ENCODE data around the gene TGOLN2. TPM values are rescaled to one million over a fixed set of nuclear protein-coding genes. Genes with fewer than 3 reads are reported as not detected.

TGOLN2 gene
- total RNA-seq, 1 donor from 2014 or later: 119 TPM

DNA sequence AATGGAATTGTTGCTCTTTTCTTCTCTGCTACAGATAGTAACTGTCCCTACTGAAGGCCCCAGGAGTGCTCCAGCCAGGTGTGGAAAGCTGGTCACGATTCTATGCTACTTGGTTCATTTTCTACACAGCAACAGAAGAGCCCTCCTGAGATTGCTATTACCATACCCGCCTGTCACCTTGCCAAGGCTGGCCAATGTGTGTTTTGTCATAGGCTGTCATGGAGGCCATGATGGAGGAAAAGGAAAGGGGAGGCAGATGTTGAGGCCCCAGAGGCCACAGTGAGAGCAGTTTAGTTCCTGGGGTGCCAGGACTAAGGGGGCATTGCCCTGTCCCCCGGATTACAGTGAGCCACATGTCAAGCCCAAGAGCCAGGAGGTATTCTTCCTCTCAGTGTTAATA, 27.7 kb upstream of the TGOLN2 start:
- peaks cover 48% of the 10 kb centered on the region for H3K4me1 Mint-ChIP-seq
- peak overlapping the region; percentile 100 for H3K4me3 Mint-ChIP-seq
- no peaks in the 10 kb centered on the region for H3K9me3 Mint-ChIP-seq

DNA sequence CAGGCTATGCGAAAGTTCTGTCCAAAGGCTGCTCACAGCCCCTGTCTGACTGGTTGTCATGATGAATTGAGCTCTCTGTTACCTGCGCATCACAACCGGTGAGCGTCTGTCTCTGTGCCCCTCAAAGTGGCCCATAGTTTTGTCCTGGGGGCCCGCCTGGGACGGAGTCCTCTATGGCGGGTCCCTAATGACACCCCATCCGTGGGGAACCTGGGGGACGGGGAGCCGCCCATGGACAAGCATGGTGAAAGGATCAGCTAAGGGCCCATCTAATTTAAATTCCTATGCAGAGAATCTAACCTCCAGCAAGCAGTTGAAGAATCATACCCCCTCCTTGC, 27.3 kb upstream of the TGOLN2 start:
- intact Hi-C loops (cut with micrococcal nuclease): loop anchor here (2.0 kb wide), 1 partner anchor 198 kb away; no protein-coding TSS in a partner anchor
- POLR2A ChIA-PET: interaction anchor here (0.5 to 4.2 kb wide), 22 partner anchors 10 to 262 kb away, joined by 3 to 93 read pairs (median 6); partner anchors contain the start of genes C2orf68, GGCX, MAT2A and SH2D6
- ATAC-seq (ENCODE audit: low read depth) (peak; percentile 3), DNase-seq (no peak)
- H3K27me3 Mint-ChIP-seq: no peaks in the 10 kb centered on the region
- peaks cover 47% of the 10 kb centered on the region for H3K36me3 Mint-ChIP-seq (ENCODE audit: low read depth)
- no peaks in the 10 kb centered on the region for H3K9me3 Mint-ChIP-seq
- CTCF ChIA-PET: interaction anchor here (1.3 to 1.4 kb wide), 4 partner anchors 38 to 197 kb away, joined by 3 to 6 read pairs (median 6); partner anchors contain the start of gene SH2D6
- TF ChIP-seq, protein P1, sequence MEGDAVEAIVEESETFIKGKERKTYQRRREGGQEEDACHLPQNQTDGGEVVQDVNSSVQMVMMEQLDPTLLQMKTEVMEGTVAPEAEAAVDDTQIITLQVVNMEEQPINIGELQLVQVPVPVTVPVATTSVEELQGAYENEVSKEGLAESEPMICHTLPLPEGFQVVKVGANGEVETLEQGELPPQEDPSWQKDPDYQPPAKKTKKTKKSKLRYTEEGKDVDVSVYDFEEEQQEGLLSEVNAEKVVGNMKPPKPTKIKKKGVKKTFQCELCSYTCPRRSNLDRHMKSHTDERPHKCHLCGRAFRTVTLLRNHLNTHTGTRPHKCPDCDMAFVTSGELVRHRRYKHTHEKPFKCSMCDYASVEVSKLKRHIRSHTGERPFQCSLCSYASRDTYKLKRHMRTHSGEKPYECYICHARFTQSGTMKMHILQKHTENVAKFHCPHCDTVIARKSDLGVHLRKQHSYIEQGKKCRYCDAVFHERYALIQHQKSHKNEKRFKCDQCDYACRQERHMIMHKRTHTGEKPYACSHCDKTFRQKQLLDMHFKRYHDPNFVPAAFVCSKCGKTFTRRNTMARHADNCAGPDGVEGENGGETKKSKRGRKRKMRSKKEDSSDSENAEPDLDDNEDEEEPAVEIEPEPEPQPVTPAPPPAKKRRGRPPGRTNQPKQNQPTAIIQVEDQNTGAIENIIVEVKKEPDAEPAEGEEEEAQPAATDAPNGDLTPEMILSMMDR (IDR thresholded peaks at IDR 0.05): no peak
- H3K27ac Mint-ChIP-seq: peak overlapping the region; percentile 99
- peaks cover 48% of the 10 kb centered on the region for H3K4me1 Mint-ChIP-seq
- peak overlapping the region; percentile 100 for H3K4me3 Mint-ChIP-seq

More for the DNA sequence above, 27.7 kb upstream of the TGOLN2 start:
- Mint-ChIP-seq H3K27ac (peak overlapping the region; percentile 50), H3K36me3 (ENCODE audit: low read depth) (peaks cover 43% of the 10 kb centered on the region), H3K27me3 (no peaks in the 10 kb centered on the region)
- CTCF ChIA-PET: interaction anchor here (1.3 kb wide), 1 partner anchor 64 kb away, joined by 6 read pairs; the partner anchor contains the start of gene SH2D6
- TF ChIP-seq, protein P1 (IDR thresholded peaks at IDR 0.05): no peak
- no peak for ATAC-seq (ENCODE audit: low read depth)
- POLR2A ChIA-PET: interaction anchor here (1.2 to 4.2 kb wide), 13 partner anchors 9 to 257 kb away, joined by 3 to 93 read pairs (median 10); partner anchors contain the start of genes C2orf68, GGCX, MAT2A and SH2D6
- no peak for DNase-seq
- intact Hi-C loops (cut with micrococcal nuclease): loop anchor here (2.0 kb wide), 1 partner anchor 197 kb away; no protein-coding TSS in a partner anchor

DNA sequence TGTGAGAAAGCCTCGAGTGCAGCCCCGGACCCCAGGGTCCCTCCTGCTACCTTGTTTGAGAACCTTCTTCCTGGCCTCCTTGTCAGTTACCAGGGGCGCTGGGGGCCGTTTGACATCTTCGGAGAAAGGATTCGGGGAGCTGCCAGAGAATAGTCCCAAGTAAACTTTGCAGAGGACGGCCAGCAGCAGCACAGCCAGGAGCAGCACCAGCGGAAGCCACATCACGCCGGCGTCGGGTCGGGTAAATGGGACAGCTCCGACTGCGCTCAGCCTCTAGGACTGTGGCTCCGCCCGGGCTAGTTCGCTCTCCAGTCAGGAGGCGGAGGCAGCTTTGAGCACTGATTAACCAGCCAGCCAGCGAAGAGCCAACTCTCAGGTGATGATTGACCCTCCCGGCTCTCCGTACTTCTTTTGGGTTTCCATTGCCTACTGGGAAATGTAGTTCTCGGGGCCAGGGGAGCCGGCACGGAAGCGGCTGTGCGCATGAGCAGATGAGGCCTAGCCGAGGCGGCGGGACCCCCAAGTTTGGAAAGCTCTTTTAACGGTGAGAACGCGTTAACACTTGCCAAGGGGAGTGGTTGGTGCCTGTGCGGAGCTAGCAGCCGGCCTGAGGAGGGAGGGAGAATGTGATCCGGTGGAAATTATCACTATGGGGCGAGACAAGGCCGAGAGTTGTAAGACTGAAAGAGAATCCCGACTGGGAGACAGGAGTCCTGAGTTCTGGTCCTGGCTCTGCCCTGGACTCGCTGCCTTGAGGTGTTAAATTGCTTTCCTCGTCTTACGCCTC, 26.7 kb upstream of the TGOLN2 start, which contains the start of the genes ELMOD3 and RETSAT:
ELMOD3 (plus strand) TSS at position 484 of the 787 bp plus-strand sequence. CDS start 2,430 bp downstream, outside the sequence.
RETSAT (minus strand) TSS at position 243 of the 787 bp plus-strand sequence; CDS start at position 222, 21 bp downstream.
- Mint-ChIP-seq H3K36me3 (ENCODE audit: low read depth) (peaks cover 49% of the 10 kb centered on the region), H3K27ac (peak within 1 kb of the TSS; percentile 99), H3K9me3 (no peaks in the 10 kb centered on the region), H3K4me1 (peaks cover 48% of the 10 kb centered on the region), H3K4me3 (peak within 1 kb of the TSS; percentile 100), H3K27me3 (no peaks in the 10 kb centered on the region)
- ChIA-PET POLR2A (interaction anchor here (0.5 to 4.2 kb wide), 29 partner anchors 9 to 262 kb away, joined by 3 to 93 read pairs (median 6); partner anchors contain the start of genes C2orf68, GGCX, MAT2A and RNF181), CTCF (interaction anchor here (0.9 to 1.4 kb wide), 6 partner anchors 38 to 351 kb away, joined by 3 to 6 read pairs (median 4); partner anchors contain the start of gene SH2D6)
- intact Hi-C loops (cut with micrococcal nuclease): loop anchor here (1.0 to 5.0 kb wide), 10 partner anchors 26 to 1088 kb away; partner anchors contain the start of genes CAPG, GGCX, KDM3A and MAT2A
- TF ChIP-seq, protein P1 (IDR thresholded peaks at IDR 0.05): no peak
- ATAC-seq (ENCODE audit: low read depth) (peak; percentile 99), DNase-seq (peak; percentile 84)

DNA sequence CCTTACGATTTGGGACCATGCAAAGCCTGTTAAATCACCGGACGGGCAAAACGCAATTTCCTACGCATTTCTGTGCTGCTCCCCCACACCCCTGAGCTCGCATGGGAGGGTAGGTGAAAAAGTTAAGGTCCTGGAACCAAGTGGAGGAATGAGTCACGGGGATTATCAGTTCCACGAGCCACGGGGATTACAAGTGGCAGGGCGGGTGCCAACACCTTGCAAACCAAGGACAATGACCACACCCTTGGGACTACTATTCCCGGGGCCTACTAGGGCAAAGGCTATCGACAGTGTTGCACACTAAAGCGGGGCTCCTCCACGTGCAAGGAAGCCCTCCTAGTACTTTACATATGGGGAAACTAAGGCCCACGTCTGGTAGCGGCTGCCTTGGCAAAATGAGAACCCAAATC, 26.1 kb upstream of the TGOLN2 start:
- TF ChIP-seq, protein P1 (IDR thresholded peaks at IDR 0.05): no peak
- intact Hi-C loops (cut with micrococcal nuclease): loop anchor here (1.0 to 5.0 kb wide), 10 partner anchors 26 to 1088 kb away; partner anchors contain the start of genes CAPG, GGCX, KDM3A and MAT2A
- H3K4me1 Mint-ChIP-seq: peaks cover 48% of the 10 kb centered on the region

More for the DNA sequence above, 26.1 kb upstream of the TGOLN2 start:
- DNase-seq (no peak), ATAC-seq (ENCODE audit: low read depth) (no peak)
- POLR2A ChIA-PET: interaction anchor here (0.5 to 4.2 kb wide), 25 partner anchors 8 to 258 kb away, joined by 3 to 93 read pairs (median 6); partner anchors contain the start of genes C2orf68, GGCX, MAT2A and RNF181
- Mint-ChIP-seq H3K27ac (peak overlapping the region; percentile 99), H3K27me3 (no peaks in the 10 kb centered on the region), H3K9me3 (no peaks in the 10 kb centered on the region), H3K36me3 (ENCODE audit: low read depth) (peaks cover 50% of the 10 kb centered on the region), H3K4me3 (peak overlapping the region; percentile 100)
- CTCF ChIA-PET: interaction anchor here (0.9 to 1.4 kb wide), 5 partner anchors 39 to 352 kb away, joined by 3 to 6 read pairs (median 4); no protein-coding TSS in a partner anchor
